Testis (tissue), 3 donors: ENCODE measurements around the gene MGAT3. TPM values are rescaled to one million over a fixed set of nuclear protein-coding genes. Genes with fewer than 3 reads are reported as not detected.
A peak's percentile ranks its signal among the peaks of the same experiment; 100 is the strongest.

Source experiments
- DNase-seq: peaks from one replicate; pipeline ENCODE4 v3.0.0-alpha.2; 2019
- H3K27ac ChIP-seq, 2 donors: fragments of 200-600 bp; sonication (generic); one replicate each; pipeline ENCODE4 v1.5.1; 2019
- H3K27me3 ChIP-seq: fragments of 200-600 bp; sonication (generic); one replicate; pipeline ENCODE4 v1.5.1; 2019
- H3K36me3 ChIP-seq: fragments of 200-600 bp; sonication (generic); one replicate; pipeline ENCODE4 v1.5.1; 2017; ENCODE audit warnings: low read depth; ENCODE audit errors: missing control alignments
- H3K4me1 ChIP-seq: fragments of 200-600 bp; sonication (generic); one replicate; pipeline ENCODE4 v1.5.1; 2019
- H3K4me3 ChIP-seq, 2 donors: fragments of 200-600 bp; sonication (generic); one replicate each; pipeline ENCODE4 v1.5.1; 2017 to 2019
- H3K9me3 ChIP-seq: fragments of 200-600 bp; sonication (generic); one replicate; pipeline ENCODE4 v1.5.1; 2017
- CTCF ChIP-seq, 3 experiments: fragments of 450-650 bp in 2 of 3; fragments of 200-600 bp in 1 of 3; sonication (generic) in 1 of 3; IDR thresholded peaks; one replicate each; pipeline ENCODE4 v1.5.1; 2016 to 2019; ENCODE audit warnings: antibody characterized with exemption in 3 of 3, mild to moderate bottlenecking in 2 of 3, moderate library complexity in 1 of 3
- POLR2A ChIP-seq: fragments of 450-650 bp; IDR thresholded peaks from one replicate; pipeline ENCODE4 v1.6.1; 2017; ENCODE audit warnings: antibody characterized with exemption, mild to moderate bottlenecking, moderate library complexity
- WGBS, 2 donors: methylation state at CpG; one replicate each; pipeline ENCODE4 v1.1.5; 2018; 5-methylcytosine and 5-hydroxymethylcytosine counted together
- intact Hi-C: fragments of 100-400 bp; cut with DNase I; formaldehyde crosslinking; loops from one replicate; pipeline ENCODE4 v1.15.1; 2023; ENCODE audit warnings: low total_unique reads
- polyA plus RNA-seq: library from polyadenylated mRNA; stranded (reverse); fragments of 350-450 nt; fragmentation: Illumina TruSeq; extraction: RNeasy Lipid Tissue Mini Kit (QIAGEN cat#74804); gene quantifications from one replicate; pipeline ENCODE4 v1.2.3, GENCODE V29; 2014; ENCODE audit warnings: low read depth, low replicate concordance; ENCODE audit not compliant: insufficient read depth
- total RNA-seq, 2 donors: library from RNA; depleted of rRNA; stranded (reverse); fragments of >200 nt; gene quantifications; one replicate each; pipeline ENCODE4 v1.2.3, GENCODE V29; 2016

The MGAT3 gene
- total and polyA plus RNA-seq, 3 donors from 2014 or later = 4.6 to 9.7 (median 6.4) TPM

GRCh38 chr22:39482768-39483167, 26.0 kb downstream of the MGAT3 start:
- H3K36me3 ChIP-seq = no peaks in the 10 kb centered on the region
- peaks cover 6% of the 10 kb centered on the region for H3K4me1 ChIP-seq
- no peaks in the 10 kb centered on the region for H3K9me3 ChIP-seq
- no peak for DNase-seq
- no peak overlapping the region for H3K4me3 ChIP-seq
- WGBS, 2 donors = 66 to 70% methylated on average over 2 to 3 of the region's 3 CpGs
- intact Hi-C loops = no loop called here
- no peaks in the 10 kb centered on the region for H3K27me3 ChIP-seq
- no peak overlapping the region for H3K27ac ChIP-seq
- no peak for TF ChIP-seq POLR2A
- TF ChIP-seq CTCF (IDR thresholded peaks at IDR 0.05) = no peak

DNA sequence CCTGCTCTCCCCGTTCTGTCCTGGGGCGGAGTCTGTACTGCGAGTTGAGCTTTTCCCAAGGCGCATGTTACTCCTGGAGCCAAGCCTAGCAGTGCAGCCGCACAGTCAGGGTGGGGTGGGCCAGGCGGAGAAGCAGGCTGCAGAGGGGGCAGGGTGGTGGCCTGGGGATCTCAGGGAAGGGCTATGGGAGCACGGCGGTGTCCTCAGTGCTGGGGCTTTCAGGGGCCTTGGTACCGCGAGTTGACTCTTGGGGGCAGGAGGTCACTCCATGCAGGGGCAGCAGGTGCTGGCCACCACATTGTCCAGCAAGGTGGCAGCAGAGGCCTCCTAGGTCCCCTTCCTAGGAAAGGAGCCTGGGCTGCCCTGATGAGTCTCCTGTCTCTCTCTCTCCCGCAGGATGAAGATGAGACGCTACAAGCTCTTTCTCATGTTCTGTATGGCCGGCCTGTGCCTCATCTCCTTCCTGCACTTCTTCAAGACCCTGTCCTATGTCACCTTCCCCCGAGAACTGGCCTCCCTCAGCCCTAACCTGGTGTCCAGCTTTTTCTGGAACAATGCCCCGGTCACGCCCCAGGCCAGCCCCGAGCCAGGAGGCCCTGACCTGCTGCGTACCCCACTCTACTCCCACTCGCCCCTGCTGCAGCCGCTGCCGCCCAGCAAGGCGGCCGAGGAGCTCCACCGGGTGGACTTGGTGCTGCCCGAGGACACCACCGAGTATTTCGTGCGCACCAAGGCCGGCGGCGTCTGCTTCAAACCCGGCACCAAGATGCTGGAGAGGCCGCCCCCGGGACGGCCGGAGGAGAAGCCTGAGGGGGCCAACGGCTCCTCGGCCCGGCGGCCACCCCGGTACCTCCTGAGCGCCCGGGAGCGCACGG, 30.4 kb downstream of the MGAT3 start:
- no peaks in the 10 kb centered on the region for H3K36me3 ChIP-seq
- peaks cover 10% of the 10 kb centered on the region for H3K4me1 ChIP-seq
- peak; percentile 62 for DNase-seq
- H3K27me3 ChIP-seq = no peaks in the 10 kb centered on the region
- no peak for TF ChIP-seq POLR2A
- no peak for TF ChIP-seq CTCF (IDR thresholded peaks at IDR 0.05)
- intact Hi-C loops = no loop called here
- WGBS, 2 donors = 53 to 76% methylated on average over 33 to 43 of the region's 45 CpGs
- no peak overlapping the region for H3K27ac ChIP-seq
- H3K9me3 ChIP-seq = no peaks in the 10 kb centered on the region
- peak overlapping the region in 1 of 2 donors; percentile 43 for H3K4me3 ChIP-seq

DNA sequence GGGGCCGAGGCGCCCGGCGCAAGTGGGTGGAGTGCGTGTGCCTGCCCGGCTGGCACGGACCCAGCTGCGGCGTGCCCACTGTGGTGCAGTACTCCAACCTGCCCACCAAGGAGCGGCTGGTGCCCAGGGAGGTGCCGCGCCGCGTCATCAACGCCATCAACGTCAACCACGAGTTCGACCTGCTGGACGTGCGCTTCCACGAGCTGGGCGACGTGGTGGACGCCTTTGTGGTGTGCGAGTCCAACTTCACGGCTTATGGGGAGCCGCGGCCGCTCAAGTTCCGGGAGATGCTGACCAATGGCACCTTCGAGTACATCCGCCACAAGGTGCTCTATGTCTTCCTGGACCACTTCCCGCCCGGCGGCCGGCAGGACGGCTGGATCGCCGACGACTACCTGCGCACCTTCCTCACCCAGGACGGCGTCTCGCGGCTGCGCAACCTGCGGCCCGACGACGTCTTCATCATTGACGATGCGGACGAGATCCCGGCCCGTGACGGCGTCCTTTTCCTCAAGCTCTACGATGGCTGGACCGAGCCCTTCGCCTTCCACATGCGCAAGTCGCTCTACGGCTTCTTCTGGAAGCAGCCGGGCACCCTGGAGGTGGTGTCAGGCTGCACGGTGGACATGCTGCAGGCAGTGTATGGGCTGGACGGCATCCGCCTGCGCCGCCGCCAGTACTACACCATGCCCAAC, 31.2 kb downstream of the MGAT3 start:
- WGBS, 2 donors = 83 to 87% methylated on average over 23 to 70 of the region's 70 CpGs
- intact Hi-C loops = no loop called here
- no peaks in the 10 kb centered on the region for H3K27me3 ChIP-seq
- DNase-seq = no peak
- H3K27ac ChIP-seq = no peak overlapping the region
- peaks cover 10% of the 10 kb centered on the region for H3K4me1 ChIP-seq
- H3K4me3 ChIP-seq = peak overlapping the region in 1 of 2 donors; percentile 43
- TF ChIP-seq CTCF (IDR thresholded peaks at IDR 0.05) (no peak), POLR2A (no peak)
- no peaks in the 10 kb centered on the region for H3K9me3 ChIP-seq
- H3K36me3 ChIP-seq = no peaks in the 10 kb centered on the region

DNA sequence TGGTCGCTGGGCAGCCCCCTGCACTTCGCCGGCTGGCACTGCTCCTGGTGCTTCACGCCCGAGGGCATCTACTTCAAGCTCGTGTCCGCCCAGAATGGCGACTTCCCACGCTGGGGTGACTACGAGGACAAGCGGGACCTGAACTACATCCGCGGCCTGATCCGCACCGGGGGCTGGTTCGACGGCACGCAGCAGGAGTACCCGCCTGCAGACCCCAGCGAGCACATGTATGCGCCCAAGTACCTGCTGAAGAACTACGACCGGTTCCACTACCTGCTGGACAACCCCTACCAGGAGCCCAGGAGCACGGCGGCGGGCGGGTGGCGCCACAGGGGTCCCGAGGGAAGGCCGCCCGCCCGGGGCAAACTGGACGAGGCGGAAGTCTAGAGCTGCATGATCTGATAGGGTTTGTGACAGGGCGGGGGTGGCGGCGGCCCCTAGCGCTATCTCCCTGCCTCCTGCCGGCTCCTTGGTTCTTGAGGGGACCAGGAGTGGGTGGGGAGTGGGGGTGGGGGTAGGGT, 31.8 kb downstream of the MGAT3 start:
- no peak overlapping the region for H3K27ac ChIP-seq
- intact Hi-C loops = no loop called here
- peaks cover 10% of the 10 kb centered on the region for H3K4me1 ChIP-seq
- WGBS, 2 donors = 82 to 86% methylated on average over 21 to 39 of the region's 39 CpGs
- no peaks in the 10 kb centered on the region for H3K9me3 ChIP-seq
- no peak for TF ChIP-seq CTCF (IDR thresholded peaks at IDR 0.05)
- TF ChIP-seq POLR2A = no peak
- no peaks in the 10 kb centered on the region for H3K27me3 ChIP-seq
- DNase-seq = no peak
- H3K36me3 ChIP-seq = no peaks in the 10 kb centered on the region
- H3K4me3 ChIP-seq = peak overlapping the region in 1 of 2 donors; percentile 43
